Muscle of arm (tissue), 14 donors: ENCODE results near the gene MAN2B1. TPM values are rescaled to one million over a fixed set of nuclear protein-coding genes. Genes with fewer than 3 reads are reported as not detected.
A peak's percentile ranks its signal among the peaks of the same experiment; 100 is the strongest.
"Not testable (repeated sequence)": the region's sequence is repeated elsewhere in the genome, so short reads cannot be mapped to it uniquely, and the experiment has no call there.

Experiments
- DNase-seq: peaks from one replicate; pipeline ENCODE4 v3.0.0-alpha.2; 2013
- long read RNA-seq, 11 donors: transcript quantifications; one replicate each; lab custom pipeline, GENCODE V29; 2026
- polyA plus RNA-seq, 12 donors: library from polyadenylated mRNA; unstranded; fragments of 120-200 nt; gene quantifications; one replicate each; pipeline ENCODE4 v1.2.1, GENCODE V29; 2013; ENCODE audit not compliant: insufficient read length in 12 of 12

MAN2B1 gene
- 10 to 100 TPM in 11 of 12 donors, not detected in 1; 21.6 to 53.9 (median 26.4) TPM for polyA plus RNA-seq
- long read RNA-seq, donor 1, transcript MAN2B1-210 (3 exons, 554 nt) = major isoform, 7 of 16 reads
- long read RNA-seq, donor 1, partial matches to known transcripts = 6 of 16 reads
- long read RNA-seq, donor 1, other reads (novel, unspliced or antisense) = 0 of 16 reads
- long read RNA-seq, donor 2, partial matches to known transcripts = 5 of 8 reads
- long read RNA-seq, donor 2, other reads (novel, unspliced or antisense) = 0 of 8 reads
- long read RNA-seq, donor 3, partial matches to known transcripts = 0 of 1 reads
- long read RNA-seq, donor 3, other reads (novel, unspliced or antisense) = 0 of 1 reads
- long read RNA-seq, donor 4, partial matches to known transcripts = 0 of 2 reads
- long read RNA-seq, donor 4, other reads (novel, unspliced or antisense) = 0 of 2 reads
- long read RNA-seq, donor 5, transcript MAN2B1-210 (3 exons, 554 nt) = major isoform, 6 of 8 reads
- long read RNA-seq, donor 5, partial matches to known transcripts = 0 of 8 reads
- long read RNA-seq, donor 5, other reads (novel, unspliced or antisense) = 0 of 8 reads
- long read RNA-seq, donor 6, partial matches to known transcripts = 0 of 5 reads
- long read RNA-seq, donor 6, other reads (novel, unspliced or antisense) = 0 of 5 reads
- long read RNA-seq, donor 7, partial matches to known transcripts = 0 of 1 reads
- long read RNA-seq, donor 7, other reads (novel, unspliced or antisense) = 0 of 1 reads
- long read RNA-seq, donor 8, partial matches to known transcripts = 5 of 13 reads
- long read RNA-seq, donor 8, other reads (novel, unspliced or antisense) = 0 of 13 reads
- long read RNA-seq, donor 9, partial matches to known transcripts = 0 of 6 reads
- long read RNA-seq, donor 9, other reads (novel, unspliced or antisense) = 0 of 6 reads
- long read RNA-seq, donor 10, partial matches to known transcripts = 0 of 4 reads
- long read RNA-seq, donor 10, other reads (novel, unspliced or antisense) = 0 of 4 reads
- long read RNA-seq, donor 11, partial matches to known transcripts = 0 of 6 reads
- long read RNA-seq, donor 11, other reads (novel, unspliced or antisense) = 0 of 6 reads

GRCh38 chr19:12666265-12667048 is at the start of gene MAN2B1, which contains the start of gene WDR83:
Gene MAN2B1 (minus strand): TSS chr19:12666742. CDS start chr19:12666701, 41 bp downstream.
Gene WDR83 (plus strand): TSS chr19:12666807. CDS start chr19:12669791, 2,984 bp downstream.
- peak; percentile 76 for DNase-seq

GRCh38 chr19:12715929-12716328 is 49.4 kb upstream of the MAN2B1 start:
- DNase-seq = no peak

GRCh38 chr19:12715102-12715501 is 48.6 kb upstream of the MAN2B1 start:
- no peak for DNase-seq

- DNase-seq = not testable (repeated sequence)
Measured at GRCh38 chr19:12713304-12713703, 46.8 kb upstream of the MAN2B1 start.

- DNase-seq = not testable (repeated sequence)
Measured at GRCh38 chr19:12712077-12712476, 45.5 kb upstream of the MAN2B1 start.

GRCh38 chr19:12711187-12711586 is 44.6 kb upstream of the MAN2B1 start:
- no peak for DNase-seq

- DNase-seq = no peak
Measured at GRCh38 chr19:12708641-12709040, 42.1 kb upstream of the MAN2B1 start.

GRCh38 chr19:12706332-12706718 is 39.8 kb upstream of the MAN2B1 start:
- no peak for DNase-seq

- no peak for DNase-seq
Measured at GRCh38 chr19:12705654-12706331, 39.3 kb upstream of the MAN2B1 start.

GRCh38 chr19:12705169-12705568 is 38.6 kb upstream of the MAN2B1 start:
- DNase-seq = no peak

GRCh38 chr19:12703046-12703445 is 36.5 kb upstream of the MAN2B1 start:
- peak; percentile 41 for DNase-seq

GRCh38 chr19:12701596-12702282 is 35.2 kb upstream of the MAN2B1 start:
- DNase-seq = no peak

- no peak for DNase-seq
Measured at GRCh38 chr19:12698138-12698537, 31.6 kb upstream of the MAN2B1 start.

GRCh38 chr19:12697425-12697824 is 30.9 kb upstream of the MAN2B1 start:
- not testable (repeated sequence) for DNase-seq

- DNase-seq = peak; percentile 98
Measured at GRCh38 chr19:12696366-12697335, 30.1 kb upstream of the MAN2B1 start, which contains the start of gene FBXW9. Gene FBXW9 (minus strand): TSS chr19:12696631. CDS start chr19:12696581, 50 bp downstream.

GRCh38 chr19:12695997-12696365 is 29.4 kb upstream of the MAN2B1 start:
- no peak for DNase-seq

GRCh38 chr19:12695514-12695913 is 29.0 kb upstream of the MAN2B1 start:
- no peak for DNase-seq

- no peak for DNase-seq
Measured at GRCh38 chr19:12695096-12695495, 28.6 kb upstream of the MAN2B1 start.

GRCh38 chr19:12694641-12695040 is 28.1 kb upstream of the MAN2B1 start:
- no peak for DNase-seq
